Muscle of arm (tissue), 12 donors: ENCODE measurements around the gene SLC25A51. TPM values are rescaled to one million over a fixed set of nuclear protein-coding genes. Genes with fewer than 3 reads are reported as not detected.

Experiments used
- DNase-seq: peaks from one replicate; pipeline ENCODE4 v3.0.0-alpha.2; 2013
- polyA plus RNA-seq, 12 donors: library from polyadenylated mRNA; unstranded; fragments of 120-200 nt; gene quantifications; one replicate each; pipeline ENCODE4 v1.2.1, GENCODE V29; 2013; ENCODE audit not compliant: insufficient read length in 12 of 12

SLC25A51 gene
- polyA plus RNA-seq, 12 donors = 10.7 to 16.1 (median 13.5) TPM; not detected in 1

DNA sequence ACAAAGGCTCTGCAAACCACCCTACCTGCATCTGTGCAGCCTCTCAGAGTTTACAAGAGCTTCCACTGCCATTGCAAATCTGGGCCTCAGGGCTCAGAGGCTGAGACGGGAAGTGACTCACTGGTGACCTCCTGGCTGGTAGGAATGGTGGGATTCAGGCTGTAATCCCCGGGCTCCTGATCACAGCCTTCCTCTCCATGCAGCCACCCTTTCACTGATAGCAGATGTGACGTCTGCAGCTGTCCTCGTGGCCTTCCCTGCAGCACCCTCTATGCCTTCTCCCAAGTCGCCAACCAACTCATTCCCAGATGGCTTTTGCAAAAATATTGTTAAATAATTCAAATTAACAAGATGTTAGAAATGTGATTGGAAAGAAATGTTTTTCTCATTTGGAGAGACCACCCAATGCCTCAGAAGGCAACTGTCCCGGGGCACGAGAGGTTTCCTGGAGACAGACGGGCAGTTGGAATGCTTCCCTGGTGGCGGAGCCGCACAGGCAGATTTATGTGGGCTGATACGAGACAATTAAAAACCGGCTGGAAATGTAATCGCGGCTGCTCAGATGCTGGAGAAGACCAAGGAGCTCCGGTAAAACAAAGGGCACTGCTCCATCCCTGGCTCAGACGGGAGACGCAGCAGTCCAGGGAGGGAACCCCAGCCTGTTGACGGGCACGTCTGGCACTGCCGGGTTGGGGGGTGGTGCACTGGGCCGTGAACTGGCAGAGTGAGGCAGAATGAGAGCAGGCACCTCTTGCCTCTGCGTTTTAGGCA is 34.4 kb upstream of the SLC25A51 start:
- DNase-seq = peak; percentile 26

- no peak for DNase-seq
Measured at GRCh38 chr9:37937366-37937765, 33.4 kb upstream of the SLC25A51 start.

GRCh38 chr9:37936965-37937364 is 33.0 kb upstream of the SLC25A51 start:
- DNase-seq = no peak

GRCh38 chr9:37936376-37936775 is 32.4 kb upstream of the SLC25A51 start:
- no peak for DNase-seq

- no peak for DNase-seq
Measured at GRCh38 chr9:37935096-37935495, 31.2 kb upstream of the SLC25A51 start.

GRCh38 chr9:37931592-37931991 is 27.7 kb upstream of the SLC25A51 start:
- DNase-seq = no peak

DNA sequence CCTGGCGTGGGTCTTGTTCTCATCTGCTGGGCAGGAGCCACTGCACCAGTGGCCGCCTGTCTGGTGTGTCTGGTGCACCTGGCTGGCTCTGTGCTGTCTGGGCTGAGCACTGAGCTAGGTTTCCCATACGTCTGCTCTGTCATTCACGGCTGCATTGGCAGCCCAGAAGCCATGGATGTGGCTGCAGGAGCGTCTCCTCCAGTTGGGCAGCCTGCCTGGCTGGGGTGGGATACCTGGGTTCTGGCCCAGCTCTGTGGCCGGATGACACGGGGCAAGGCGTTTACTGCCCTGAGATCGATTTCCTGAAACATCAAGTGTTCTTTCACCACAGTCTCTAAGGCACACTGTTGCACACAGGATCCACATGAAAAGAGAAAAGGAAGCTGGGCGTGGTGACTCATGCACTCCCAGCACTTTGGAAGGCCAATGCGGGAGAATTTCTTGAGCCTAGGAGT is 25.5 kb upstream of the SLC25A51 start:
- no peak for DNase-seq

DNA sequence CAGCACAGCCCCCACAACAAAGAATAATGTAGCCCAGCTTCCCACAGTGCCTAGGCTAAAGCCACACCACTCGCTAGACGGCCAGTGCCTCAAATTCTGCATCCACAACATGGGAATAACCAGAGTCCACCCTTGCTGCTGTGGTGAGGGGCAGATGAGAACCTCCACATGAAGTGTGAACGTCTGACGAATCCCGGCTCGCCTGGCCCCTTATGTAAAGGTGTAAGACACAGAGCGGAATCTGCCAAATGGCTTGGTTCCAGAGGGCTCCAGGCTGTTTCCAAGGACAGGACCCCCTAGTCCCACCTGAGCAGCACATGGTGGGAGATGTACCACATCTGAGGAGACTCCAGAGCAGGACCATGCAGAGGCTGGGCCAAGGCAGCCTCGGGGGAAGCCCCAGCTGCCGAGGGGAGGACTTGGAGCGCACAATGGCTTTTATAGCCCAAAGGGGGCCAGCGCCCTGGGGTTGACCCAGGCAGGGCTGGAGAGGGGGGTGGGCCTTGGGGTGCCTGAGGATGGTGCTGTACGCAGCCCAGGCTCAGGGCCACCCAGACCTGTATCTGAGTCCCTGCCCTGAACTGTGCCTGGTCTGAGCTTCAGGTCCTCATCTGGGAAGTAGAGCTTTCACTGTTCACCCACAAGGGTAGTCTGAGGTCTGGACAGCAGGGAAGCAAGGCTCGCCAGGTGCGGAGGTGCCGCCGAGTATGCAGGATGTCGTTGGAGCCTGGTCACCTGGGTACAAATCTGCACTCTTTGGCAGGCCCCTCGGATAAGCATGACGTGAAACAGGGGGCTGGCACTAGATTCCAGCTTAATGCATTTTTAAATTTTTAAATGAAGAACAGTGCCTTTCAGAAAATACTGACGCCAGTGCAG is 24.9 kb upstream of the SLC25A51 start:
- DNase-seq = no peak

DNA sequence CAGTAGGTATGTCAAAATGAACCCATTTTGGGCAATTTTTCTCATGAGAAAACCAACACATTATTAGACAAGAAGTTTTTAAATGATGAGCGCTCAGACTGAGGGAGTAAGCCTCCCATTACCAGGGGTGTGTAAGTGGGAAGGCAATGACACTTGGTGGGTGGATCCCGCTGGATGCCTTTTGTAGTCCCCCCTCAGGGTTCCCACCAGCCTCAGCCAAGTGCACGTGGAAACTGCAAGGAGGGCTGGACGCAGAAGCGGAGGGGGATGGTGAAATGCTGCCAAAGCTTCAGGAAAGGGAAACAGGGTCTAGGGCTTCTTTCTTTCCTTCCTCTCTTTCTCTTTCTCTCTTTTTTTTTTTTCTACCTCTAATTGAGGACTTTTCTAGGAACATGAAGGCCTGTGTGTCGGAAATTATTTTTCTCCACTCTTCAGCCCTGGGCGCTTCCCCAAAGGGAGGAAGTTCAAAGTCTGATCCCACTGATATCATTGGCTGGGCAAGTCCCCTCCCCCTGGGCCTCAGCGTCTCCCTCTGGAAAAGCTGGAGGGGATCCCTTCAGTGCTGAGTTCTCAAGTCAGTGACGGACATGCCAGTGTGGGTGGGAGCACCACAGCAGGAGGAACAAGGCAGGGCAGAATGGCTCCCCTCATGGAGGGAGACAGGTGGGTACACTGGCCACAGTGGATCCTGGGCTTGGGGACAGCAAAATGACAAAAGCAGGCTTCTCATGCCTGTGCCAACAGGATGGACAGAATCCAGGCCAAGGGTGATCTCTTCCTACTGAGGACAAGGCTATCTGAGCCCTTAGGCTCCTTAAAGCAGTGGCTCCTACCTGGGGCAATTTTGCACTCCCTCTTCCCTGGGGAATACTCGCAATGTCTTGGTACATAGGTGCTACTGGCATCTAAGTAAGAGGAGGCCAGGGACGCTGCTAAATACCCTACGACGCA is 23.9 kb upstream of the SLC25A51 start:
- DNase-seq = no peak

DNA sequence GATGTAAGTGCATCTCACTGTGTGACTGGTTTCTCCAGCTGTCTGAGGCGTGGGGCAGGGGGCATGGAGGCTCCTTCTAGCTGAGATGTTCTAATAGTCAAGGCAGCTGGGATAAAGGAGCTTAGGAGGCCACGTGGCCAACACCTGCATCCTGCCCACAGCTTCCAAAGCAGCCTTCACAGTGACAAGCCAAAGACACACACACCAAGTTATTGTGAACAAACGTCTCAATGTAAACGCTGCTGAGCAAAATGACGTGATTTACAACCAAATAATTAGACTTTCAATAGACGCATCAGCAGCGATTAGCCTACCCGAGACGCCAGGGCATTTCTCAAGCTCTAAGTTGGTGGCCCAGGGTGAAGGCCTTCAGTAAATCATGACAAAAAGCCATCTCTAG is 23.2 kb upstream of the SLC25A51 start:
- DNase-seq = no peak

DNA sequence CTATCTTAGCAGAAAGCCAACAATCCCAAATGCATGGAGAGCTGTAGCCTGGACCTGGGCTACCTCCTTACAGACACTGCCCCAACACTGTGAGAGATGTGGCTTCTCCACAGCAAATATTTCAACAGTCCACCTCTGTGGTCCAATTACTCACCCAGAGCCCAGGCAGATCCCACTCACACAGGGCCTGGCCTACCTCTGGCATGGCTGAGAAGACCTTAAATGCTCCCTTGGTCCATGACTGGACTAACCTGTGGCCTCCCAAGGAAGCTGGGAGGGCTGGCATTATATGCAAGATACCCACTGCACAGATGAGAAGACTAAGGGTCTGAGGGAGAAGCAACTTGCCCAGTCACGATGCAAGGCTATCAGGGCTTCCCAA is 22.8 kb upstream of the SLC25A51 start:
- DNase-seq = no peak

- DNase-seq = no peak
Measured at GRCh38 chr9:37925786-37926736, 22.1 kb upstream of the SLC25A51 start.

DNA sequence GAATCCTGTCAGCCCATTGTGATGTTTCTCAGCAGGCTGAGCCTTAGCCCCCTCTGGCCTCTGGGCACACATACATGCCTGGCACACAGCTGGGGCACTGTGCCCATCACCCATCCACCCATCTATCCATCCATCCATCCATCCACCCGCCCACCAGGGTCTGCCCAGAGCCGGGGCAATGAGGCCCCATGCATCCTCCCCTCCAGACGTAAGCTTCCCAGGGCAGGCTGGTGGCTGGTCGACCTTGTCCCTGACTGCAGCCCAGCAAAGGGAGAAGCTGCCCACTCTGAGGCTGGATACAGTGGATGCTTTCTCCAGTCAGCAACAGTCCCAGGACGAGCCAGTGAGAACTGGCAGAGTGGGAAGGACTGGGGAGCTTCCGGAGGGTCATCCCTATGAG is 21.1 kb upstream of the SLC25A51 start:
- no peak for DNase-seq

DNA sequence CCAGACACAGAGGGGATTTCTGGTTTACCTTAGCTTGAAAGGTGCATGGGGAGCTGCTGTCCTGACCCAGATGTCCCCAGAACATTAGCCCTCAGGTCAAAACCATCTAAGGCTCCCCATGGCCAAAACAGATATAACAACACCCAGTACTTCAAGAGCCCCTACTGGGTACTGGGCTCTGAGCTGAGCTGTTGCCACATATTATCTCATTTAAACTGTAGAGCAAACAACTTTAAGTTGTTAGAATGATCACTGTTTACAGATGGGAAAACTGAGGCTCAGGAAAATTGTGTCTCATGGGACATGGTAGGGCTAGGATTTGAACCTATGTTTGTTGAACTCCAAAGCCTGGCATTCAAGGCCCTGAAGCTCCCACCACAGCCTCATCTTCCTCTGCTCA is 20.6 kb upstream of the SLC25A51 start:
- DNase-seq = no peak

DNA sequence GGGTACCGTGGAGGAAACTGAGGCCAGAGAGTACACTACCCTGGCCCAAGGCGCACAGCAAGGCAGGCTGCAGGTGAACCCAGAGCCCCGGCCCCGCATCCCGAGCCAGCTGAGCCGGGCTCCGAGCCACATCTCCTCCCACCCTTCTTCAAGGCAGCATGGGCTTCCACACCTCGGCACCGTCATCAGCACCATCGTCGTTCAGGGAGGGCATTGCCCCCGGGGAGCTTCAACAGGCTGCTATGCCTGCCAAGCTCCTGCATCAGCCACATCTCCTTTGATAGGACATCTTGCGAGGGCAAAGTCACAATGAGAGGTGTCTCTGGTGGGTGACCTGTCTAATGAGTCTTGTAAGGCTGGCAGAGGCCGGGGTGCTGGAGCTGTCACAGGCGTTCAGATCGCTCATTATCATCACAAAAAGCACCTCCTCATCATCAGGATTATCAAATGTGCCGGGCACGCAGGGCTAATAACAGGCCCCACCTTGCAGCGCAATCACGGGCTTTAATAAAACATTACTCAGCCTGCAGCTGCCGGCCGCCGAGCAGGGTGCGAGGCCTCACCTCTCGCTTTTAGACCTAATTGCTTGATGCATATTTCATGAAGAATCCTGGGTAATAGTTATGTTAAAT is 20.0 kb upstream of the SLC25A51 start:
- no peak for DNase-seq

DNA sequence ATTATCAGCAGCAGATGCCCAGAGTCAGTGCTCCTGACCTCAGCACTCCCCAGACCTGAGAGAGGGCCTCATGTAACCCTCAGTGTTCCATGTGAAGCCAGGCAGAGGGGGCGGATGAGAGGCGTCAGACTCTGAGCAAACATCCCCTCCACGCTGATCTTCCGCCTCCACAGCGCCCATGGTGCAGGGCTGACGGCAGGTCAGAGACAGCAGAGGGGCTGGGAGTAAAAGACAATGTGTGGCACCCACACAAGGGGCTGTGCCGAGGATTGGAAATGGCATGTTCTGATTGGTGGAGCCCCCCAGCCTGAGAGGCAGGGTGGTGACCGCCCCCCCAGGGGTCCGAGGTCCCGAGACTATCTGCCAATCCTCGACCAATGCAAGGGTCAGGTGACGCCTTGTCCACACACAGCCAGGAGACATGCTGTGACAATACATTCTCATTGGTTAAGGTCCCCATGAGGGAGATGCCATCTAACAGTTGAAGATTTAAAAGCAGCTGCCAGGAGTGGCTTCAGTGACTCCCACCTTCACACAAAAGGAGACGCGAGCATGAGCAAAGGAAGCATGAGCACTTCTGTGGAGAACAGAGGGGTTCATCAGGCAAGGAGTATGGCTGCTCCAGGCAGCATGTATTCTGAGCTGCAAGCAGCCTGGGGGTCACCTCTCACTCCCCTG is 19.3 kb upstream of the SLC25A51 start:
- no peak for DNase-seq

DNA sequence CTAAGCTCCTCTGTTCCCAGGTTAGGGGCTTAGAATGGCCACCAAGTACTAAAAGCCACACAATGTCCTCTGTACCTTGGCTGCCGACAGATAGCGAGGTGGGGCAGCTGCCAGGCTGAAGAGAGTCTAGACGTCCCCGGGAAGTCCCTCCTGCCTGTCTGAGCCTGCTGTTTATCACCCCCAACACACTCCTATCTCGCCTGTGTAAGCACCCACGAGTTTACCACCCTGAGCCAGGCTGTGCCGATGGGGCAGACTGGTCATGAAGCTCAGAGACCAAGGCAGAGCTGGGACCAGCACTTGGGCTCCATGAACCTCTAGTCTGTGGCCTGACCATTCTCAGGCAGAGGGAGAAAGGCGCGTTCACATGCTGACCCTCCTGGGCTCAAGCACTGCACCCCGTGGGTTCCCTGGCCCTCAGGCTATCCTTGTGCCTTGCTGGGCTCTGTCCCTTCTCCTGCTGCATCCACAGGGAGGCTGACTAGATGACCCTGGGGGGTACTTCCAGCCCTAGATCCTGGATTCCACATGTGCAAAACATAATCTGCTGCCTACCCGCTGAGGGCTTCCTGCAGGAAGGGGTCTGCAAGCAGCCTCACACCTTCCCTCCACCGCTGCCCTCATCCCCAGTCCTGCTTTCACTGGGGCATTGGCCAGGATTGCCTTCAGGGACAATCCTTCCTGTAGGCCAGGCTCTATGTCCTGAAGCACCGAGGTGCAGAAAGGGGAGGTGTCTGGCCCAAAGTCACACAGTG is 18.6 kb upstream of the SLC25A51 start:
- DNase-seq = no peak

GRCh38 chr9:37921546-37922300 is 17.8 kb upstream of the SLC25A51 start:
- no peak for DNase-seq
